GM18868 (cell line): ENCODE measurements around the gene NUP210.

Experiments
- ATAC-seq: cut with Tn5 transposase; IDR thresholded peaks from one replicate; pipeline ENCODE4 v1.9.1; 2021; ENCODE audit warnings: mild to moderate bottlenecking, moderate library complexity; ENCODE audit not compliant: unreplicated experiment

Gene NUP210

DNA sequence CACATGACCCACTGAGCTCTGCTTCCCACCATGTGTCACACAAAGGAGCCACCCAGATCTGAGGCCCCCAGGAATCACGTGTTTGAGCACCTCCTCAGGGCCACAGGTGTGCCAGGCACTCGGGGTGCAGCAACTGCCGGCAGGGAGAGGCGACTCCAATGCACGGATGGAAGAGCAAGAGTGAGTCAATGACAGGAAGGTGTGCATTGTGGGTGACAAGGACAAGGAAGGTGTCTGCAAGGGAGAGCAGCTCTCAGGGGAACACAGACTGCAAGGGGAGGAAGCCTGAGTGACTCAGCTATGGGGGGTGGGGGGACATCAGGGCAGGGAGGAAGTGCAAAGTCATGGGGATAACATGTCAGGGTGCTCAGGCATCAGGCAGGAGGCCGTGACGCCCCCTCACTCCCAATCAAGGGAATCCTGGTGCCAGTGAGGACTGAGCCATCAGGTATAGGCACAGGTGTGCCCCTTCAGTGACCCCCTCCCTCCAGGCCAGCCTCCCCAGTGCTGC, 67.4 kb downstream of the NUP210 start:
- ATAC-seq: no peak

DNA sequence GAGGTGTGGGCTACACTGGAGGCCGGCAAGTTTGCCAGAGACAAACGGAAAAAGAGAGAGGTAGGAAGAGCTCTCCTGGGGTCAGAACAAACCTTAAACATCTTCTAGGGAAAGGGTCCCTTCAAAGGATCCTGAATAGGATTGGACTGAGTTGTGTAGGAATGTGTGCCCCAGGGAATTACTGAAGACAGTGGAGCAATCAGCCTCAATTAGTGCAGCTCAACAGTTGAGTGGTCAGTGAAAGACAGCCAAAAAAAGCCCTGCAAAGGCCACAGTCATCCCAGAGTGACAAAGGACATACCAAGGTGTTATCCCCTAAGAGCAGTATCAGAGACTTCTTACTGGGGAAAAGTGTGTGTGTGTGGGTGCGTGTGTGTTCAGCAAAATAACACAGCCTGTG, 70.3 kb downstream of the NUP210 start:
- ATAC-seq: no peak

DNA sequence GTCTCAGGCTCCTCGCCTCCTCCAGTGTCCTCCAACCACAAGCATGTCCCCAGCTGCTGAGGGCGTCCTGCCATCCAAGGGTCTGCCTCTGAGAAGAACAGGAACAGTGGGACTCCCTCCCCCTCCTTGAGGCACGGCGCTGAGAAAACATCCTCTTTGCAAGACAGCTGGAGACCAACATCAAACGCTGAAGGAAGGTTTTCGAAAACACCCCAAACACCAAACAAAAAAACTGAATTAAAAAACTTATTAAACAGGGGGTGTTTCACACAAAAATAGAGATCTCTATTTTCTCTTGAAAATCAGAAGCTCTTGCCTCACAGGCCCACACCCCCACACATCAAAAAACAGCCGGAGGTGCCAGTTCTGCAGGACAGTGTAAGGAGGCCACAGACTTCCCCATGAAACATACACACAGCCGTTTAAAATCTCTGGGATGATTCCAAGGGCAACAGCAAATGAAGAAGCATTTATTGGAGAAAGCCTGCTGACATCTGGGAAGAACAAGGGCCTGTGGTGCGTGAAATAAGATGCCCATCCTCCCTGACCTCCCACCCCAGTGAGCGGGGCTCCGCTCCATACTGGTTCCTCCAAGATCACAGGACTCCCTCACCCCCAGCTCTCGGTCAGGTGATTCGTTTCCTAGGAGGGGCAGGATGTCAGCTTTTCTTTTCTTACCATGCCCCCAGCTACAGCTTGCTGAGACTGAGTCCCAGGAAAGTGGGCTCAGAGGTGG, 71.3 kb downstream of the NUP210 start:
- ATAC-seq: no peak

DNA sequence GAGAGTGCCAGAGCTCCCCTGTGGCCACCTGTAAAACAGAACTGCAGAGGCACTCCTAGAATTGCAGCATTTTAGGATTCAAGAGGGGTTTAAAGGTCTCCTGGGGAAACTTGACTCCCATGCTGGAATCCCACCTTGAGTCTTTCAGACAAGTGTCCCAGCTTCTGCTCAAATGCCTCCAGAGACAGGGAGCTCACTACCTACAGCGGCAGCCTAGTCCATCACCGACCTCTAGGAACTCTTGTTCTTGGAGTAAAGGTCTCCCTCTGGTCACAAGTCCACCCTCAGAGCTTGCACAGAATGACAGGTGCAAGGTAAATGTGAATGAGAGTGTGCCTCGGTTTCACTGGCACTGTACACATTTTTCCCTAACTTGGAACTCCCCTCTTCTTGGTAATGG, 72.0 kb downstream of the NUP210 start:
- ATAC-seq: no peak

DNA sequence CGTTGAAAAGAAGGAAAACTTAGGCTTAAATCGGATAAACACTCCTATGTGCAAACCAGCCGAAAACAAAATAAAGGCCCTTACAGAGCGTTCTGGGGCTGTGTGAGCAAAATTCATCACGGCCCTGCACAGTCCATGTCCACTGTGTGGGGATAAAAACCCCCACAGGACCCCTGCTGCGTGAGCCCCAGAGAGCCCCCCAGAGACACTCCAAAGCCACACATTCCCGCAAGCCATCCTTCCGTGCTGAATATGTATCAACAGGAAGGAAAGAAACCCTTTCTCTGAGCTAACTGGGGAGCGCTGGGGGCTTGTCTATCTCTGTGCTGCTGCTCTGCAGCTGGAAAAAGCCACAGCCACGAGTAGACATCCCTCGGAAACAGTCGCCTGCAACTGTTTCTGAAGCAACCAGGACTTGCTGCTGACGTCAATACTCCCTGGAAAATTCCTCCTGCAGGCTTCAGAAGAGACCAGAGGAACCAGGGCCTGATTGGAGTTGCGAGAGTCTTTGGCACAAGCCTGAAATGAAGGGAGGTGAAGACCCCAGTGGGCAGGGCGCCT, 72.7 kb downstream of the NUP210 start:
- no peak for ATAC-seq

DNA sequence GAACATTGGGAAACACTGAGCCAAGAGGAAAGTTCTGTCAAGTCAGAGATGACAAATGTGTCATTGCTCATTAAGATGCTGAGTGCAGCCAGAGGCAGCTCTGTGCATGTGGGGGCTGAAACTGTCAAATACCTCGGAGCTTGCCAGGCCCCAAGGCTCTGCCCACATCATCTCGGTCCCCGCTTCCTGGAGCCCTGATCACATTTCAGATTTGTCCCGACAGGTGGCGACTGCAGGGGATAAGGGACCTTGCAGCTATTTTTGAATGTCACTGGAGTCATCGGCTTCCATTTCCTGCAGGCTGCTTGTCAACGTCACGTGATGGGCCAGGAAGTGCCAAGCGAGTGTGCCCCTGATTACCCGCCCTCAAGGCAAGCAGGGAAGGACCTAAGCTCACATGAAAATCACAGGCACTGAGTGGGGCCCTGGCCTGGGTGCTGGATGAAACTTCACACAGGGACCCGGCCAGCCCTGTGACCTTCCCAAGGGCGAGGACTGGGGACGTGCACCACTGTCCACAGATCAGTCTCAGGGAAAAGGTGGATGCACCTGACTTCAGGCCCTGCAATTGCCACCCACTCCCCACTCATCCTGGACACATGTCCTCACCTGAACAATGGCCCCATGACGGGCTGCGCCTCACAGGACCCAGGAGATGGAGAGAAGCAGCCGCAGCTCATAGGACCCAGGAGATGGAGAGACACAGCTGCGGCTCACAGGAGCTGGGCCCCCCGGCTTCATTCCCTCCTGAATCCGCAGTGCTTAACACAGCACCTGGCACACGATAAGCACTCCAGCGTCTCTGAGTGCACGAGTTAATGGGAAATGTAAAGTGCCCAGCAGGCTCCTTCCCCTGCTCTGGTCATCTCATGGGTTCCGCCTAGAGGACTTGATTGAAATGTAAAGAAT, 73.4 kb downstream of the NUP210 start:
- no peak for ATAC-seq

DNA sequence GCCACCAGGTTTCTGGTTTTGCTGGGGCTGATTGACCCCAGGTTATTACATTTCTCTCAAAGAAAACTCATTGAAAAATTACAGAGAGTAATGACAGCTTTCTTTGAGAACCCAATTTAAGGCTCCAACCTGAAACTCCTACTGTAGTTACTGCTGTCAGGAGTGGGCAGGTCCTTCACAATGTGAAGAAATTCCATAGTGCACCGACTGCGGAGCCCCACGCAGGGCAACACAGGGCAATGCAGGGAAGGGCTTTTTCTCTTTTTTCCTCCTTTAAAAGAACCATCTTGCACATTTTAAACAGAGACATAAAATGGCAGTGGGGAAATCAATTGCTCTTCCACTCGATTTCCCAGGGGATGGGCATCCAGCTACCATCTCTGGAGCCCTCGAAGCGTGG, 74.3 kb downstream of the NUP210 start:
- ATAC-seq: no peak

DNA sequence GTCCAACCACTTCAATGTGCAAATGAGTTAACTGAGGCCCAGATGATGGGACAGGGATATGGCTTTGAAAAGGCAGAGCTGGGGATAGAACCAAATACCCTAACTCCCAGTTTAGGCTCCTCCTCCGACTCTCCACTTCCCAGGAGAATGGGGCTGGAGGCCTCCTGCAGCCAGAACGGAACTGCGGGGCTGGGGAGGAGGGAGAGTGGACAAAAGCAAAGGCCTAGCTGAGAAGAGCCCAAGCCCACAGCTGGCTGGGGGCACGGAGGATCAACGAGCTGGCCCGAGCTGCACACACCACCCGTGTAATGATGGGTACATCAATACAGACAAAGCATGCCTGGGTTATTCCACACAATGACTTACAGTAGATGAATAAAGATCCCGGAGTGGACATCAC, 74.8 kb downstream of the NUP210 start:
- ATAC-seq: no peak

DNA sequence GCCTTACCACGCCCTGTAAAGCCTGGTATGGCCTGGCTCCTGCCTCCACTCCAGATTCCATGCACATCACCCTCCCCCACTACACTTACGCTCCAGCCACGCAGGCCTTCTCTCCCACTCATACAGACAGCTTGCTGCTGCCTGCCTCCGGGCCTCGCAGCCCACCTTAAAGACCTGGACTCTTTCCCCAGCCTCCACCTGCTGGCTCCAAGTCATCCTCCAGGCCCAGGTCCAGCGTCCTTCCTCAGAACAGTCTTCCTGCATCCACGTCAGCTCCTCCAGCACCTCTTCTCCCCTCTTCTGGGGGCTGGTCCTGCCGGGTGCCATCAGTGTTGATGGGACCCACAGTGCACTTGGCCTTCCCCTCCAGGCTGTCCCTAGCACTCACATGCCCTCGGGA, 75.5 kb downstream of the NUP210 start:
- ATAC-seq: no peak

DNA sequence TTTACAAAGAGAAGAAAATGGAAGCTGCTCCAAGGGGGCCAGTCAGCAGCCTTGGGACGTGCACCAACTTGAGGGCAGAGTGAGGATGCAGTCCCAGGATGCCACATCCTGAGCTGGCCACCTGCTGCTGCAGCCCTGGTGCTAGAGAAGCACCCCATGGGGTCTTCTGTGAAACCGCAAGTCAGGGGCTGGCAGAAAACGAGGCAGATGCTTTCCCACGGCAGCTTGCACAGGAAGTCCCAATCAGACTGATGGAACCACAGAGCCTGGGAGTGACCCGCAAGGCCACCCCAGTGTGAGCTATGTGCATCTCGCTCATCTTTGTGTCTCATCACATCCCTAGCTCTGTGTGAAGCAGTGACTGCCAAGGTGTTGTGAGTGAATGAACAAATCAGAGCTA, 76.5 kb downstream of the NUP210 start:
- no peak for ATAC-seq

DNA sequence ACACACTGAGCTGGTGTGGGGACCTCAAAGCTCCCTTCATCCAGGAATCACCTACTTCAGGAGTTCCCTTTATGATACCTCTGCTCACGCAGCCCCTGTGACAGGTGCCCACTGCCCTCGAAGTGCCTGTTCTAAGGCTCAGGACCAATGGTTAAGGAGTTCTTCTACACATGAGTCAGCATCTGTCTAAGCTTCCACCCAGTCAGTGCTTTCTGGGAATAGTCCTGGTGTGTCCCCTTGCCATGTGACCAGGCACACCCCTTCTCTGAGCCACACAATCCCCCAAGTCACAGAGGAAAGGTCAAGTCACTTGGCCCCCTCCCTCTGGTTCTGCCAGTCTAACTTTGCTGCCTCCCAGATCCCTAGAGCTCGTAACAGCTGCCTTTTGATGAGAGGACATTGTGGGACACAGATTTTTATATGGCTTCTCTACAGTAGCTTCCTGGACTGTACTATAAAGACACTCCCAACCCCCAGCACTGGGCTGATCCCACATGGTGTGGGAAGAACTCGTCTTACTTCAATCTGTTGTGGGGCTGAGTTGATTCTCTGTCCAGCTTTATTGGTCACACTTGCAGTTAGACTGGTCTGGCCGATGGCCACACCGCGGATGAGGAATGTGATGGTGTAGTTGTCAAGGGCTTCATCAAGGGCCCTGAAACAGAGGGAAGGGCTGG, 78.8 kb downstream of the NUP210 start:
- no peak for ATAC-seq

DNA sequence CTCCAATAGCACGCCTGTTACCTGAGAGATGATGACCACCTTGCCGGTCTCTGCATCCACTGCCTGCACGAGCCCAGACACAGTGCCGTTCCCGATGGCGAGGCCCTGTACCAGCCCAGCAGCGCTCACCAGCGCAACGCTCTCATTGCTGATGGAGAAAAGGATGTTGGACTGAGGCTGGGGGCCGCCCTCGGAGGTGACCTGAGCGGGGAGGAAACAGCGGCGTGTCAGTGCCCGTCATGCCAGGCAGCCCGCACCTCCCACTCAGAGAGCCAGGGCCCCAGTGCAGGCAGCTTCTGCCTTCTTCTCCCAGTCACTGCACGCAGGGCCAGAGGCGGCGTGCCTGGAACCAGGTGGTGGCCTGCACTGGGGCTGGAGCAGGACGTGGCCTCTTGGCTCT, 80.3 kb downstream of the NUP210 start:
- ATAC-seq: no peak

DNA sequence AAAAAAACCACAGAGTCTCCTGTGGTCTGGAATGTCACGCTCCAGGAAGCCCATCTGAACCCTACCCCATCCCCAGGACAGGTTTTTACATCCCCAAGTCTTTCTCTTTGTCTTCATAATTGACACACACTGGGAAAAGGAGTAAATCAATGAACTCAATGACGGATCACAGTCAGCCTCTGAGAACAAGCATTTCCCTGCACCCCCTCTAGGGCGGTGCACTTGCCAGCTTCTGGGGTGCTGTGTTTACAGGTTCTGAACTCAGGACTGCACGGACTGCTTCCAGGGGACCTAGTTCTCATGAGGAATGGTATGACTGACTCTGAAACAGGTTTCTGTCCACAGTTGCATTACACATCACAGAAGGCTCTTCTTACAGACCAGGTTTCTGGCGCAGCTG, 81.1 kb downstream of the NUP210 start:
- ATAC-seq: no peak

DNA sequence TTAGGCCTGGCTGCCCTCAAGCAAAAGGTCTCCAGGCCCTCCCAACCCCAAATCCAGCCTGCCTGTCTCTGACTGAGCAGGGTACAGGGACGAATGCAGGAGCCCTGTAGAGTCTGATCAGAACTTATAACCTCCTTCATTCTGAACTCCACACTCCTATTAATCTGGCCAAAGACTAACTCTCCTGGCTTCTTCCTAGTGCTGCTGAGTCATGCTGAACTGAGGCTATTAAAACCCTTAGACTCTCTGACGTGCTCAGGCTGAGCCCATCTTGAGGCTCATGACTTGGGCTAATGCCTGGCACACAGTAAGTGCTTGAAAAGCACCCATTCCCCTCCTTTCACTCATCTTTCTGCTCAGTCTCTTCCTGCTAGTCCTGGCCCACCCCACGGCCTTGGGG, 81.9 kb downstream of the NUP210 start:
- ATAC-seq: no peak

DNA sequence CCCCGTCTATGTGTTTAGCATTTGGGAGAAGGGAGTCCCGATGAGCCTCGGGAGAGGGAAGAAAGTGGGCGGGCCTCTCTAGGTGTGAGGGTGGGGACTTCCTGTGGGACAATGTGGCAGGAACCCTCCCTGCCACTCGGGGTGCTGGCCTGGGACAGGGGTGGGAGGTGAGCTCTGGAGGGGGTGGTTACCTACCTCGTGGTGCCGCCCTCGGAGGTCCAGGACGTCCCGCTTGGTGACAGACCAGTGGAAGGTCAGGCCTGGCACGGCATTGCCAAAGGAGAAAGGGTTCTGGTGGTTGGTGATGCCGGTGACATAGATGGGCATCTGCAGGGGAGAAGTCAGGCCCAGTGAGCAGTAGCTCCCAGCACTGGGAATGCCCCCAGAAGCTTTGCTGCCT, 83.5 kb downstream of the NUP210 start:
- no peak for ATAC-seq

DNA sequence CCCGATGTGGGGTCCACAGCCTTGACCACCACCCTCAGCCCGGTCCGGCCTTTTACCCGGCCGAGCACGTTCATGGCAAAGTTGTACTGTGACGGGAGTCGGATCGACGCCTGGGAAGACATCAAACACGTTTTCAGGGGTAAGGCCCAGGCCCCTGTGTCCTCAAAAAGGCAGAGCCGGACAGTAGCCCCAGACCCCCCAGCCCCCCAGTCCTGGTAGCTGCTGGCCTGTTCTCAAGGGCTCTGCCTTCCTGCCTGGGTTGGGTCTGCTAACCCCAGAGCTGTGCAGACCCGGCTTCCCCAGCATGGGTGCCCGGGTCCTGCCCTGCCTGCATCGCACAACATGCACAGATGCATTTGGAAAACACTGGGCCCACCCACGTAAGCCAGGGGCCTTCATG, 84.6 kb downstream of the NUP210 start:
- ATAC-seq: no peak

DNA sequence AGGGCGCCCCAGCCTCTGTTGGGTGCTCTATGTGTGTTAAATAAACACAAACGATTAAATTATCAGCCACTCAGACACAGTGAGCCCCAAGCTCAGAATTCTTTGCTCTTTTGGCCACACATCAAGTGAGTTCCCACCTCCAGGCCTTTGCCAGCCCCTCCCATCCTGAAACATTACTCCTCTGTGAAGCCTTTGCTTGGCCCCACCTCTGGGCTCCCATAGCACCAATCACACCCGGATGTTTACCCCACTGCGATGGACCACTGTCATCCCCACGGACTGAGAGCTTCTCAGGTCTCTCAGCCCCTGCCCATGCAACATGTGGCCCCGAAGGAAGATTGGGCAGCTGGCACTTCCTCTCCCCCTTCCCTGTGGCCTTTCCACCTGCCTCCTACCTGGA, 85.1 kb downstream of the NUP210 start:
- ATAC-seq: no peak

DNA sequence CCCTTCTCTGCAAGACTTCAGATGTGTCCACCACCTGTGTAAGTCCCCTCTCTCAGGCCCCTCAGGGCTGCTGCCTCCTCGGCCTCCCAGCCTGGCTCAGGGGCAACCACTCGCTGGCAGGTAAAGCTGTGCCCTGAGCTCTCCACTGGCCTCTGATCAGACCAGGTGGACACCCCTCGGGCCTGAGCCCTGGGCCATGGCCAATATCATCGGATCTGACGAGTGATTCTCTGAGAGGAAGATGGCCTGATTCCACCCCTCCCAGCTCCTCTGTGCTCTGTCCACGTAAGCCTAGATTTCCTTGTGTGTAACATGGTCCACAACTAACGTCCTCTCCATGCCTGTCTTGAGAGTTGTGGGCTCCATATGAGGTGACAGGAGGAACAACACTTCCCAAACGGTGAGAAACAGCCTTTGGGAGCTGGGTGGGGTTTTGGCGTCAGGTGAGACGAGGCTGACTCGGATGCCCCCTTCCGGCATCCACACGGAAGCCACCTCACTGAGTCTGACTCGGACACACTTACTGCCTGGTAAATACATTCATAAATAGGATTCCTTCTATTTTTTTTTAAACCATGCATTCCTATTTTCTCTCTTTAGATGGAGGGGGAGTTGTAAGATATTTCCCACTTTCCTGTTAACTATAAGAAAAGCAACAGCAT, 86.8 kb downstream of the NUP210 start:
- ATAC-seq: no peak

DNA sequence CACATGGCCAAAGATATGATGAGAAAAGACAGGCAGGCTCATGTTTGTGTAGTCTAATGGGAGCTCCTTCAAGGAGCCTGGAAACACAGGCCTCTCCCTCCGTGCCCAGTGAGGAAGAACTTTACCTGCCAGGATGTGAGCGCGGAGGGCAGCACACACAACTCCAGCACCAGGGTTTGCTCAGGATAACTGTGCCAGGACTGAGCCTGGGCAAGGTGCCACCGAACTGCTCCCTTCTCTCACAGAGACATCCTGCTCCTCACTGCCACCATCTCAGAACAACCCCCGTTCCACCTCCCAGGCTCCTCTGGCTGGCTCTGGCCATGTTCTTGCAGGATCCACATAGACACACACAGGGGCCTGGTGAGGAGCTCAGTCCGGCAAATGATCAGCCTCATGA, 87.4 kb downstream of the NUP210 start:
- ATAC-seq: no peak

DNA sequence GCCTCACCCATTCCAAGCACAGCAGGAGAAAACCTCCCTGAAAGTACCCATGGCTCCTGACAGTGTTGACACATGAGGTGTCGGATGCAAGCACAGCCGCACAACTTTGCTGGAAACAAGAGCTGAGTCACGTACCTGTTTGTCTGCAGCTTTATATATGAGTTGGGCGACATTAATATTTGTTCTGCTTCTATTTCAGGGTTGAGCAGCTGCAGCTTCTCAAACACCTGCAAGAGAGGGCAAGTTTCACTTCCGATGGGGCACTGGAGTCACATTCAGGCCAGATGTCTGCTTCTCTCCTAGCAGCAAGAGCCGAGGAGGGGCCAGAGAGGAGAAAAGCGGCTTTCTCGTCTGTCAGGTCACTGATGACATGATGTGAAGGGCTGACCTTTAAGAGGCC, 88.0 kb downstream of the NUP210 start:
- peak; percentile 94 for ATAC-seq

DNA sequence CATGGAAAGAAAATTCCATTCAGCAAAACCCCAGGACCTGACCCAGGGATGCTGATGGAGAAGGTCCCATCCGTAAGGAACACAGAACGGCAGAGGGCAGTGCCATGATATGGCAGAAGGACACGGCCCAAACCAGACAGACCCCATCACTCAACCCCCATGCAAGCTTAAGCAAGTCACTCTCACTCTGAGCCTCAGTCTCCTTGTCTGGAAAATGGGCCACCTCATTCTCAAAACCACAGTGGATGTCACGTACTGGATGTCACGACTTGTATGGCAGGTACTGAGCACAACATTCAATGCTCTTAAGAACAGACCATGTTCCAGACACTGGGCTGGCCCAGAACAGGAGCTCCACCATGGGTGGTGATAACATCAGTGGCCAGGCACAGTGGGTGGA, 90.4 kb downstream of the NUP210 start:
- no peak for ATAC-seq
